Activated T-helper 1 cell treated with anti-CD3 and anti-CD28 coated beads, Interleukin-12 subunit alpha, Interleukin-12 subunit beta, Interleukin-2, Interleukin-4 antibody, amounts not matched to agents 30 ng/mL and 10 ng/mL and 1 ng/mL, durations not matched to agents 14 hours and 24 hours and 36 hours (primary cell): Measurements from ENCODE around the gene FURIN. TPM values are rescaled to one million over a fixed set of nuclear protein-coding genes. Genes with fewer than 3 reads are reported as not detected.
A peak's percentile ranks its signal among the peaks of the same experiment; 100 is the strongest.

ENCODE experiments used
- DNase-seq: peaks from one replicate; pipeline ENCODE4 v3.0.0; 2021; ENCODE audit warnings: low spot score
- H3K27ac Mint-ChIP-seq: one replicate; pipeline ENCODE4 v1.8.0; 2021; ENCODE audit warnings: mild to moderate bottlenecking, mixed read lengths
- H3K27me3 Mint-ChIP-seq: one replicate; pipeline ENCODE4 v1.8.0; 2022; ENCODE audit warnings: mild to moderate bottlenecking, moderate library complexity, mixed read lengths; ENCODE audit not compliant: insufficient read depth
- H3K36me3 Mint-ChIP-seq: one replicate; pipeline ENCODE4 v1.8.0; 2021; ENCODE audit warnings: low read depth, mixed read lengths
- H3K4me1 Mint-ChIP-seq: one replicate; pipeline ENCODE4 v1.8.0; 2021; ENCODE audit warnings: low read depth, mixed read lengths
- H3K4me3 Mint-ChIP-seq: one replicate; pipeline ENCODE4 v1.8.0; 2021; ENCODE audit warnings: mild to moderate bottlenecking, moderate library complexity, mixed read lengths
- H3K9me3 Mint-ChIP-seq: one replicate; pipeline ENCODE4 v1.8.0; 2021; ENCODE audit warnings: mixed read lengths
- intact Hi-C: fragments of 100-400 bp; cut with micrococcal nuclease; formaldehyde crosslinking; loops from one replicate; pipeline ENCODE4 v1.15.1; 2024
- total RNA-seq: library from RNA; stranded (reverse); gene quantifications from 2 replicates; pipeline ENCODE4 v1.2.3, GENCODE V29; 2022

Gene FURIN
- total RNA-seq, 1 donor from 2014 or later, result 530 TPM

GRCh38 chr15:90851940-90852339 is 16.4 kb upstream of the FURIN start:
- Mint-ChIP-seq H3K4me1 (peaks cover 67% of the 10 kb centered on the region), H3K9me3 (peaks cover 4% of the 10 kb centered on the region), H3K4me3 (peak overlapping the region; percentile 63), H3K27me3 (peaks cover 1% of the 10 kb centered on the region), H3K36me3 (peaks cover 30% of the 10 kb centered on the region), H3K27ac (peak overlapping the region; percentile 96)
- DNase-seq, result no peak
- intact Hi-C loops, result loop anchor here (1.0 to 2.0 kb wide), 8 partner anchors 14 to 191 kb away; partner anchors contain the start of gene BLM

GRCh38 chr15:90855139-90855538 is 13.2 kb upstream of the FURIN start:
- no peak for DNase-seq
- Mint-ChIP-seq H3K4me1 (peaks cover 86% of the 10 kb centered on the region), H3K27ac (peak overlapping the region; percentile 99), H3K27me3 (peaks cover 1% of the 10 kb centered on the region), H3K9me3 (peaks cover 4% of the 10 kb centered on the region), H3K4me3 (peak overlapping the region; percentile 42), H3K36me3 (peaks cover 29% of the 10 kb centered on the region)
- intact Hi-C loops, result no loop called here

- DNase-seq, result no peak
- Mint-ChIP-seq H3K4me1 (peaks cover 83% of the 10 kb centered on the region), H3K27ac (peak overlapping the region; percentile 91), H3K27me3 (peaks cover 1% of the 10 kb centered on the region), H3K9me3 (peaks cover 4% of the 10 kb centered on the region), H3K4me3 (no peak overlapping the region), H3K36me3 (peaks cover 25% of the 10 kb centered on the region)
- intact Hi-C loops, result no loop called here
Observed at GRCh38 chr15:90857337-90857736, 11.1 kb upstream of the FURIN start.

GRCh38 chr15:90857883-90858443 is 10.4 kb upstream of the FURIN start:
- peak overlapping the region; percentile 91 for H3K27ac Mint-ChIP-seq
- H3K36me3 Mint-ChIP-seq, result peaks cover 24% of the 10 kb centered on the region
- intact Hi-C loops, result no loop called here
- peaks cover 83% of the 10 kb centered on the region for H3K4me1 Mint-ChIP-seq
- H3K27me3 Mint-ChIP-seq, result no peaks in the 10 kb centered on the region
- peaks cover 4% of the 10 kb centered on the region for H3K9me3 Mint-ChIP-seq
- peak overlapping the region; percentile 37 for H3K4me3 Mint-ChIP-seq
- no peak for DNase-seq

- Mint-ChIP-seq H3K27me3 (no peaks in the 10 kb centered on the region), H3K4me1 (peaks cover 87% of the 10 kb centered on the region), H3K27ac (peak overlapping the region; percentile 88), H3K4me3 (peak overlapping the region; percentile 13), H3K9me3 (peaks cover 1% of the 10 kb centered on the region), H3K36me3 (peaks cover 18% of the 10 kb centered on the region)
- DNase-seq, result no peak
- intact Hi-C loops, result no loop called here
Observed at GRCh38 chr15:90859234-90860131, 8.9 kb upstream of the FURIN start.

- Mint-ChIP-seq H3K9me3 (no peaks in the 10 kb centered on the region), H3K4me1 (peaks cover 78% of the 10 kb centered on the region), H3K27me3 (no peaks in the 10 kb centered on the region), H3K27ac (peak overlapping the region; percentile 35), H3K36me3 (peaks cover 15% of the 10 kb centered on the region), H3K4me3 (no peak overlapping the region)
- intact Hi-C loops, result no loop called here
- no peak for DNase-seq
Observed at GRCh38 chr15:90860450-90860849, 7.9 kb upstream of the FURIN start.

- no peak overlapping the region for H3K4me3 Mint-ChIP-seq
- no peak for DNase-seq
- H3K27ac Mint-ChIP-seq, result peak overlapping the region; percentile 55
Observed at GRCh38 chr15:90860942-90861675, 7.3 kb upstream of the FURIN start.

GRCh38 chr15:90862487-90862886 is 5.9 kb upstream of the FURIN start:
- intact Hi-C loops, result no loop called here
- H3K27ac Mint-ChIP-seq, result peak overlapping the region; percentile 61
- H3K9me3 Mint-ChIP-seq, result no peaks in the 10 kb centered on the region
- H3K27me3 Mint-ChIP-seq, result no peaks in the 10 kb centered on the region
- peaks cover 69% of the 10 kb centered on the region for H3K4me1 Mint-ChIP-seq
- peak overlapping the region; percentile 0 for H3K4me3 Mint-ChIP-seq
- no peak for DNase-seq
- peaks cover 15% of the 10 kb centered on the region for H3K36me3 Mint-ChIP-seq

More at GRCh38 chr15:90860942-90861675, 7.3 kb upstream of the FURIN start:
- Mint-ChIP-seq H3K4me1 (peaks cover 71% of the 10 kb centered on the region), H3K9me3 (no peaks in the 10 kb centered on the region), H3K36me3 (peaks cover 15% of the 10 kb centered on the region), H3K27me3 (no peaks in the 10 kb centered on the region)
- intact Hi-C loops, result no loop called here

GRCh38 chr15:90862964-90863778 is 5.2 kb upstream of the FURIN start:
- H3K27ac Mint-ChIP-seq, result peak overlapping the region; percentile 84
- peaks cover 69% of the 10 kb centered on the region for H3K4me1 Mint-ChIP-seq
- no peak for DNase-seq
- H3K9me3 Mint-ChIP-seq, result no peaks in the 10 kb centered on the region
- peaks cover 11% of the 10 kb centered on the region for H3K36me3 Mint-ChIP-seq
- H3K4me3 Mint-ChIP-seq, result peak overlapping the region; percentile 26
- intact Hi-C loops, result no loop called here
- H3K27me3 Mint-ChIP-seq, result no peaks in the 10 kb centered on the region

GRCh38 chr15:90863987-90864386 is 4.4 kb upstream of the FURIN start:
- Mint-ChIP-seq H3K27ac (peak overlapping the region; percentile 84), H3K27me3 (no peaks in the 10 kb centered on the region), H3K4me3 (no peak overlapping the region), H3K9me3 (no peaks in the 10 kb centered on the region), H3K36me3 (peaks cover 13% of the 10 kb centered on the region), H3K4me1 (peaks cover 73% of the 10 kb centered on the region)
- intact Hi-C loops, result no loop called here
- no peak for DNase-seq

- H3K27me3 Mint-ChIP-seq, result no peaks in the 10 kb centered on the region
- no peaks in the 10 kb centered on the region for H3K9me3 Mint-ChIP-seq
- peaks cover 73% of the 10 kb centered on the region for H3K4me1 Mint-ChIP-seq
- intact Hi-C loops, result no loop called here
- H3K4me3 Mint-ChIP-seq, result no peak overlapping the region
- DNase-seq, result no peak
- H3K27ac Mint-ChIP-seq, result no peak overlapping the region
- peaks cover 13% of the 10 kb centered on the region for H3K36me3 Mint-ChIP-seq
Observed at GRCh38 chr15:90864507-90864906, 3.9 kb upstream of the FURIN start.

GRCh38 chr15:90865702-90866101 is 2.7 kb upstream of the FURIN start:
- Mint-ChIP-seq H3K4me3 (no peak overlapping the region), H3K36me3 (peaks cover 19% of the 10 kb centered on the region), H3K27ac (peak overlapping the region; percentile 18), H3K4me1 (peaks cover 75% of the 10 kb centered on the region), H3K27me3 (no peaks in the 10 kb centered on the region), H3K9me3 (no peaks in the 10 kb centered on the region)
- intact Hi-C loops, result no loop called here
- no peak for DNase-seq
